HG03558 (cell line): ENCODE results near the gene SYNPO2.
"Not testable (repeated sequence)": the region's sequence is repeated elsewhere in the genome, so short reads cannot be mapped to it uniquely, and the experiment has no call there.

Source experiments
- ATAC-seq: cut with Tn5 transposase; IDR thresholded peaks from one replicate; pipeline ENCODE4 v1.9.1; 2021; ENCODE audit warnings: moderate number of reproducible peaks; ENCODE audit not compliant: unreplicated experiment; ENCODE audit errors: extremely low read depth

SYNPO2 gene

GRCh38 chr4:118992149-118992548 lies 103.5 kb downstream of the SYNPO2 start:
- no peak for ATAC-seq

GRCh38 chr4:118993333-118993732 lies 104.7 kb downstream of the SYNPO2 start:
- no peak for ATAC-seq

GRCh38 chr4:118994030-118994429 lies 105.4 kb downstream of the SYNPO2 start:
- no peak for ATAC-seq

GRCh38 chr4:118995693-118996391 lies 107.2 kb downstream of the SYNPO2 start:
- ATAC-seq, result no peak

GRCh38 chr4:118997601-118998000 lies 108.9 kb downstream of the SYNPO2 start:
- no peak for ATAC-seq

GRCh38 chr4:118999919-119000318 lies 111.3 kb downstream of the SYNPO2 start:
- ATAC-seq, result no peak

- ATAC-seq, result no peak
Measured at GRCh38 chr4:119000400-119000799, 111.7 kb downstream of the SYNPO2 start.

GRCh38 chr4:119002476-119002875 lies 113.8 kb downstream of the SYNPO2 start:
- no peak for ATAC-seq

GRCh38 chr4:119003001-119003400 lies 114.3 kb downstream of the SYNPO2 start:
- not testable (repeated sequence) for ATAC-seq

GRCh38 chr4:119005928-119006460 lies 117.3 kb downstream of the SYNPO2 start:
- no peak for ATAC-seq

- no peak for ATAC-seq
Measured at GRCh38 chr4:119008761-119009160, 120.1 kb downstream of the SYNPO2 start.

GRCh38 chr4:119010221-119010620 lies 121.6 kb downstream of the SYNPO2 start:
- ATAC-seq, result not testable (repeated sequence)

- ATAC-seq, result no peak
Measured at GRCh38 chr4:119010909-119011606, 122.4 kb downstream of the SYNPO2 start.

GRCh38 chr4:119011607-119011988 lies 122.9 kb downstream of the SYNPO2 start:
- no peak for ATAC-seq

- no peak for ATAC-seq
Measured at GRCh38 chr4:119014658-119015057, 126.0 kb downstream of the SYNPO2 start.

- no peak for ATAC-seq
Measured at GRCh38 chr4:119016636-119017035, 128.0 kb downstream of the SYNPO2 start.

- no peak for ATAC-seq
Measured at GRCh38 chr4:119017636-119018035, 129.0 kb downstream of the SYNPO2 start.

GRCh38 chr4:119020158-119020557 lies 131.5 kb downstream of the SYNPO2 start:
- ATAC-seq, result no peak

- not testable (repeated sequence) for ATAC-seq
Measured at GRCh38 chr4:119022520-119022919, 133.9 kb downstream of the SYNPO2 start.

GRCh38 chr4:119024102-119024501 lies 135.4 kb downstream of the SYNPO2 start:
- no peak for ATAC-seq

- no peak for ATAC-seq
Measured at GRCh38 chr4:119025420-119025819, 136.8 kb downstream of the SYNPO2 start.
